Endothelial cell (in vitro differentiated cells): ENCODE measurements around the gene TRMT10B. TPM values are rescaled to one million over a fixed set of nuclear protein-coding genes. Genes with fewer than 3 reads are reported as not detected.
A peak's percentile ranks its signal among the peaks of the same experiment; 100 is the strongest.

Source experiments
- DNase-seq: peaks from one replicate; pipeline ENCODE4 v3.0.0; 2021; ENCODE audit warnings: low spot score
- H3K27ac Mint-ChIP-seq: one replicate; pipeline ENCODE4 v1.8.0; 2021; ENCODE audit warnings: mixed read lengths, inconsistent platforms; ENCODE audit not compliant: unreplicated experiment
- H3K27me3 Mint-ChIP-seq: one replicate; pipeline ENCODE4 v1.8.0; 2021; ENCODE audit warnings: mild to moderate bottlenecking, moderate library complexity, mixed read lengths, inconsistent platforms; ENCODE audit not compliant: unreplicated experiment
- H3K36me3 Mint-ChIP-seq: one replicate; pipeline ENCODE4 v1.8.0; 2021; ENCODE audit warnings: mild to moderate bottlenecking, low read depth, mixed read lengths, inconsistent platforms; ENCODE audit not compliant: unreplicated experiment
- H3K4me1 Mint-ChIP-seq: one replicate; pipeline ENCODE4 v1.8.0; 2021; ENCODE audit warnings: mild to moderate bottlenecking, mixed read lengths, inconsistent platforms; ENCODE audit not compliant: unreplicated experiment
- H3K4me3 Mint-ChIP-seq: one replicate; pipeline ENCODE4 v1.8.0; 2021; ENCODE audit warnings: mild to moderate bottlenecking, mixed read lengths, inconsistent platforms; ENCODE audit not compliant: unreplicated experiment
- H3K9me3 Mint-ChIP-seq: one replicate; pipeline ENCODE4 v1.8.0; 2021; ENCODE audit warnings: mixed read lengths, inconsistent platforms; ENCODE audit not compliant: unreplicated experiment
- total RNA-seq: library from RNA; stranded (reverse); fragmentation: NEBNext Ultra II Directional; extraction: Animal tissue kit (Norgen Biotek cat#: 25700); gene quantifications from one replicate; pipeline ENCODE4 v1.2.1, GENCODE V29; 2021; ENCODE audit not compliant: unreplicated experiment
- TF ChIP-seq, protein P1 (sequence below): fragments of 200-600 bp; sonication (generic); IDR thresholded peaks from one replicate; pipeline ENCODE4 v1.5.0; 2021; ENCODE audit warnings: antibody characterized with exemption; ENCODE audit not compliant: unreplicated experiment

Gene TRMT10B
- total RNA-seq, 1 donor from 2014 or later = 4.7 TPM

DNA sequence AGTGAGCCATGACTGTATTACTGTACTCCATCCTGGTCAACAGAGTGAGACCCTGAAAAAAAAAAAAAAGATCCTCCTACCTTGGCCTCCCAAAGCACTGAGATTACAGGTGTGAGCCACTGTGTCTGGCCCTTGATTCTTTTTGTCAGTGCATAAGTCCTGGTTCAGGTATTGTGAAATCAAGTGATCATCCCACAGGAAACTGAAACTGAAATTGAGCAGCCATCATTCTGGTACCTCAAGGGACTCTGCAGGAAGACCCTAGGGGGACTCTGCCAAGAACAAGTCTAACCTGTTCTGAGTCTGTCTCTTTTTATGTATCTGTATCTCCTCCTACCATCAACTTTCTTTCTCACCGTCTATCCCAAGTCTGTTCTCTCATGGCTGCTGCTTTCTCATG lies 45.1 kb downstream of the TRMT10B start:
- H3K36me3 Mint-ChIP-seq = no peaks in the 10 kb centered on the region
- no peaks in the 10 kb centered on the region for H3K9me3 Mint-ChIP-seq
- H3K4me3 Mint-ChIP-seq = no peak overlapping the region
- no peak overlapping the region for H3K27ac Mint-ChIP-seq
- peaks cover 17% of the 10 kb centered on the region for H3K4me1 Mint-ChIP-seq
- TF ChIP-seq, protein P1, sequence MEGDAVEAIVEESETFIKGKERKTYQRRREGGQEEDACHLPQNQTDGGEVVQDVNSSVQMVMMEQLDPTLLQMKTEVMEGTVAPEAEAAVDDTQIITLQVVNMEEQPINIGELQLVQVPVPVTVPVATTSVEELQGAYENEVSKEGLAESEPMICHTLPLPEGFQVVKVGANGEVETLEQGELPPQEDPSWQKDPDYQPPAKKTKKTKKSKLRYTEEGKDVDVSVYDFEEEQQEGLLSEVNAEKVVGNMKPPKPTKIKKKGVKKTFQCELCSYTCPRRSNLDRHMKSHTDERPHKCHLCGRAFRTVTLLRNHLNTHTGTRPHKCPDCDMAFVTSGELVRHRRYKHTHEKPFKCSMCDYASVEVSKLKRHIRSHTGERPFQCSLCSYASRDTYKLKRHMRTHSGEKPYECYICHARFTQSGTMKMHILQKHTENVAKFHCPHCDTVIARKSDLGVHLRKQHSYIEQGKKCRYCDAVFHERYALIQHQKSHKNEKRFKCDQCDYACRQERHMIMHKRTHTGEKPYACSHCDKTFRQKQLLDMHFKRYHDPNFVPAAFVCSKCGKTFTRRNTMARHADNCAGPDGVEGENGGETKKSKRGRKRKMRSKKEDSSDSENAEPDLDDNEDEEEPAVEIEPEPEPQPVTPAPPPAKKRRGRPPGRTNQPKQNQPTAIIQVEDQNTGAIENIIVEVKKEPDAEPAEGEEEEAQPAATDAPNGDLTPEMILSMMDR = no peak
- DNase-seq = no peak
- peaks cover 1% of the 10 kb centered on the region for H3K27me3 Mint-ChIP-seq

DNA sequence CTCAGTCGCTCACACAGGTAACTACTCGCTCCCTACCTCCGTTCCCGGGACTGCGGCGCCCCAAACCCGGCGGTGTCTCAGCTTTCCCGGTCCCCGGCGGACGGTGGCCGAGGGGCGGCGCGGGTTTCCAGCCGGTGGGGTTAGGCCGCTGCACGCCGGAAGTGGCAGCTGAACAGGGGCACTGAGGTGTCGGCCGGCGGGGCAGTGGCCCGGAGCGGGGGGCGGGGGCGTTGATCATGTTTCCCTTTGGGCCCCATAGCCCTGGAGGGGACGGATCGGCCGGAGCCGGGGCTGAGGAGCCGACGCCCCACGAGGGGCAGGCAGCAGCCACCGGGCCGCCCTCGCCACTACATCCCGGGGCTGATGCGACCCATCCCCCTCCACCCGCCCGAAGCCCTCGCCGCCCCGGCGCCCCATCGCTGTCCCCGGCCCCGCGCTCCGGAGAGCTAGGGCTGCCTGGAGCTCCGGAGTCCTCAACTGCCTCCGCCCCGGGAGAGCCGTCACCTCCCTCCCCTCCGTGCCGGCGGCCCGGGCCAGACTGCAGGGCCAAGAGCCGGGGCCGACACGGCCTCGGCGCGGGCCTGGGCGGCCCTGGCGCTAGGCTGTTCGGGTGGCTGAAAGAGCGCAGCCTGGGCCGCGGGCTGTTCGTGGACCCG lies 47.2 kb downstream of the TRMT10B start, which contains the start of gene DCAF10:
DCAF10 (plus strand) TSS at position 167 of the 656 bp plus-strand sequence; CDS start at position 237, 70 bp downstream.
- TF ChIP-seq, protein P1 = no peak
- Mint-ChIP-seq H3K36me3 (no peaks in the 10 kb centered on the region), H3K9me3 (no peaks in the 10 kb centered on the region), H3K27me3 (peaks cover 1% of the 10 kb centered on the region), H3K4me1 (peaks cover 17% of the 10 kb centered on the region), H3K27ac (peak within 1 kb of the TSS; percentile 48), H3K4me3 (peak within 1 kb of the TSS; percentile 96)
- peak; percentile 91 for DNase-seq

DNA sequence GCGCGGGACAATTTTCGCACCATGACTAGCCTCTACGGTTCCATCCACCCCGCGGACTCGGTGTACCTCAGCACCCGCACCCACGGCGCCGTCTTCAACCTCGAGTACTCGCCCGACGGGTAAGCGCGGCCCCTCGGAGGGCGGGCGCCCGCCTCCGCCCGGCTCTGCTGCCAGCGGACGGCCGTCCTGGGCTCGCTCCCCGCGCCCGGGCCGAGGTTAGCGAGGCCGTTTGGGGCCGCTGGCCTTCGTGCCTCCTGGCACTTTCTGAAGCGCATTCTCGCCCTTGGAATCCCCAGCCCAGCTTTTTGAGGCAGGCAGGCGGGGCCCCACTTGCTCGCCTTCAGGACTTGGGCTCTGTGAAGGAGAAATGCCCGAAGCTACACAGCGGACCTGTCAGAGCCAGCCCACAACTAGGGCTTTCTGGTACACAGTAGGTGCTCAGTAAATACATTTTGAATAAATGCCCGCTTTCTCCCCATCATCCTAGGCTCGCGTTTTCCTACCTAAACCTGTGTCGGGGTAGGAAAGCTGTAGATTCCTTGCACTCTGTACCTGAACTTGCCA lies 47.8 kb downstream of the TRMT10B start:
- DNase-seq = peak; percentile 54
- H3K27me3 Mint-ChIP-seq = peaks cover 1% of the 10 kb centered on the region
- H3K4me1 Mint-ChIP-seq = peaks cover 17% of the 10 kb centered on the region
- H3K27ac Mint-ChIP-seq = peak overlapping the region; percentile 48
- no peaks in the 10 kb centered on the region for H3K36me3 Mint-ChIP-seq
- no peaks in the 10 kb centered on the region for H3K9me3 Mint-ChIP-seq
- TF ChIP-seq, protein P1 = no peak
- peak overlapping the region; percentile 95 for H3K4me3 Mint-ChIP-seq

DNA sequence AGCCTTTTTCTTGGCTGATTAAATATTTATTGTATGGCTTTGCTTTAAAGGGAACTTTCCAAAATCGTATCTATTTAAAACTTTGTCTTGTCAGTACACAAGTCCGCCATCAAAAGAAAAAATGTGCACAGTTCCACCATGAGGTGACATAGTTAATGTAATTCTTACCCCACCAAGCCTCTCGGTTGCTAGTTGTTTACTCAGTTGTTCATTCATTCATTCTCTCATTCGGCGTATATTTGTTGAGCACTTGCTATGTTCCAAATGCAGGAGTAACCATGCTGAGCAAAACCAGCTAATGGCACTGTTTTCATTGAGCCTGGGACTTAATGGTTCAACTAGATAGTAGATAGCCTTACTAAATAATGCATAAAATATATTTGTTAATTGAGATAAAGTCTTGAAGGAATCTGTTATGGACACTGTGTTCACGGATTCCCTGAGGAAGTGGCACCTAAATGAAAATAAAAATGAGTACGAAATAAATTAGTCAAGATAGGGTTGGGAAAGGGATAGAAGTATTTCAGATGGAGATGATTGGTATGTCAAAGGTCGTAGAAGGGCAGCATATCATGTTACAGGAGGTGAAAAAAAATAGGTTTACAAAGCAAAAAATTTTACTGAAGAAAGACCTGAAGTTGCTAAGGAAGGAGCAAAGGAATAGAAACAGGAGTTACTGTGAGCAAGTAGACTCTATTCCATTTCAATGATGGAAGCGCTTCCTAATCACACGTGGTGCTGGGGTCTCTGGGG lies 48.5 kb downstream of the TRMT10B start:
- no peaks in the 10 kb centered on the region for H3K36me3 Mint-ChIP-seq
- H3K4me3 Mint-ChIP-seq = peak overlapping the region; percentile 95
- DNase-seq = no peak
- no peak overlapping the region for H3K27ac Mint-ChIP-seq
- peaks cover 1% of the 10 kb centered on the region for H3K27me3 Mint-ChIP-seq
- H3K9me3 Mint-ChIP-seq = no peaks in the 10 kb centered on the region
- H3K4me1 Mint-ChIP-seq = peaks cover 17% of the 10 kb centered on the region
- TF ChIP-seq, protein P1 = no peak
